ENCODE results near the gene PPIE. TPM values are rescaled to one million over a fixed set of nuclear protein-coding genes. Genes with fewer than 3 reads are reported as not detected.
"Not testable (repeated sequence)": the region's sequence is repeated elsewhere in the genome, so short reads cannot be mapped to it uniquely, and the experiment has no call there.

The PPIE gene
- total and polyA plus RNA-seq, 2 experiments from 2014 or later: 35.5 to 61.2 TPM

GRCh38 chr1:39779821-39780220 lies 41.1 kb downstream of the PPIE start:
- Histone ChIP-seq H2AFZ (no peak overlapping the region), H3K36me3 (replicated peaks; ENCODE audit: insufficient read depth, low read depth) (no peaks in the 10 kb centered on the region), H3K79me2 (no peaks in the 10 kb centered on the region), H3K4me3 (no peak overlapping the region), H3K4me2 (no peak overlapping the region), H3K9me2 (replicated peaks; ENCODE audit: insufficient read depth) (no peaks in the 10 kb centered on the region), H3K27me3 (peaks cover 4% of the 10 kb centered on the region), H3K9me3 (ENCODE audit: low read depth) (no peaks in the 10 kb centered on the region), H3K4me1 (ENCODE audit: insufficient read depth) (no peaks in the 10 kb centered on the region), H4K20me1 (ENCODE audit: insufficient read depth, poor library complexity, severe bottlenecking) (no peaks in the 10 kb centered on the region), H3K27ac (no peak overlapping the region)
- DNase-seq (ENCODE audit: low spot score): no peak
- 89% methylated on average over 5 of the region's 5 CpGs for WGBS (ENCODE audit: low lambda C conversion rate, missing lambda C conversion rate)
- no peak for TF ChIP-seq EZH2 (IDR thresholded peaks at IDR 0.05; ENCODE audit: borderline replicate concordance)
- TF ChIP-seq CTCF (IDR thresholded peaks at IDR 0.05; ENCODE audit: poor library complexity): no peak
- TF ChIP-seq EZH2phosphoT487 (IDR thresholded peaks at IDR 0.05; ENCODE audit: low read depth, severe bottlenecking, unreplicated experiment): no peak

DNA sequence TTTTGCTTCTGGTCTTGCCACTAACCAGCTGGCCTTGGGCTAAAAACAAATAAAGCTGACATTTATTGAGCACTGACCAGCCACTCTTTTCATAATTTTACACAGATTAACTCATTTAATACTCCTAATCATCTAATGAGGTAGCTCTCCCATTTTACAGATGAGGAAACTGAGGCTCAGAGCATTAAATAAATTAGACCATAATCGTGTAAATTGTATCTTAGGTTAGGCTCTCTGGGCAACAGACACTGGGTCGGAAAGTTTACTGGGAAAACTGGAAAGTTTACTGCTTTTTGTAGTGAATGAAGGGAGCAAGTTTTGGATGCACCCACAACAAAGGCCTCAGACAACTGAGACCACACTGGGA lies 42.6 kb downstream of the PPIE start:
- H3K27ac ChIP-seq: no peak overlapping the region
- no peak overlapping the region for H3K4me3 ChIP-seq
- H3K36me3 ChIP-seq (replicated peaks; ENCODE audit: insufficient read depth, low read depth): no peaks in the 10 kb centered on the region
- H3K27me3 ChIP-seq: peaks cover 4% of the 10 kb centered on the region
- DNase-seq (ENCODE audit: low spot score): no peak
- no peaks in the 10 kb centered on the region for H3K9me3 ChIP-seq (ENCODE audit: low read depth)
- H3K4me2 ChIP-seq: no peak overlapping the region
- no peak overlapping the region for H2AFZ ChIP-seq
- no peaks in the 10 kb centered on the region for H3K9me2 ChIP-seq (replicated peaks; ENCODE audit: insufficient read depth)
- no peaks in the 10 kb centered on the region for H3K4me1 ChIP-seq (ENCODE audit: insufficient read depth)
- no peaks in the 10 kb centered on the region for H4K20me1 ChIP-seq (ENCODE audit: insufficient read depth, poor library complexity, severe bottlenecking)
- WGBS (ENCODE audit: low lambda C conversion rate, missing lambda C conversion rate): 80% methylated on average over 2 of the region's 2 CpGs
- TF ChIP-seq EZH2 (IDR thresholded peaks at IDR 0.05; ENCODE audit: borderline replicate concordance) (no peak), EZH2phosphoT487 (IDR thresholded peaks at IDR 0.05; ENCODE audit: low read depth, severe bottlenecking, unreplicated experiment) (no peak), CTCF (IDR thresholded peaks at IDR 0.05; ENCODE audit: poor library complexity) (no peak)
- H3K79me2 ChIP-seq: no peaks in the 10 kb centered on the region

GRCh38 chr1:39782103-39782502 lies 43.4 kb downstream of the PPIE start:
- Histone ChIP-seq H3K27ac (no peak overlapping the region), H3K4me2 (no peak overlapping the region), H3K9me3 (ENCODE audit: low read depth) (no peaks in the 10 kb centered on the region), H3K79me2 (no peaks in the 10 kb centered on the region), H4K20me1 (ENCODE audit: insufficient read depth, poor library complexity, severe bottlenecking) (no peaks in the 10 kb centered on the region), H2AFZ (no peak overlapping the region), H3K4me3 (no peak overlapping the region), H3K9me2 (replicated peaks; ENCODE audit: insufficient read depth) (no peaks in the 10 kb centered on the region), H3K4me1 (ENCODE audit: insufficient read depth) (no peaks in the 10 kb centered on the region), H3K36me3 (replicated peaks; ENCODE audit: insufficient read depth, low read depth) (no peaks in the 10 kb centered on the region), H3K27me3 (peaks cover 4% of the 10 kb centered on the region)
- 92% methylated on average over 6 of the region's 6 CpGs for WGBS (ENCODE audit: low lambda C conversion rate, missing lambda C conversion rate)
- no peak for DNase-seq (ENCODE audit: low spot score)
- TF ChIP-seq EZH2phosphoT487 (IDR thresholded peaks at IDR 0.05; ENCODE audit: low read depth, severe bottlenecking, unreplicated experiment) (no peak), CTCF (IDR thresholded peaks at IDR 0.05; ENCODE audit: poor library complexity) (no peak), EZH2 (IDR thresholded peaks at IDR 0.05; ENCODE audit: borderline replicate concordance) (no peak)

GRCh38 chr1:39782685-39783084 lies 44.0 kb downstream of the PPIE start:
- not testable (repeated sequence) for H4K20me1 ChIP-seq (ENCODE audit: insufficient read depth, poor library complexity, severe bottlenecking); DNase-seq (ENCODE audit: low spot score); H3K4me3 ChIP-seq; H3K27me3 ChIP-seq; H3K9me3 ChIP-seq (ENCODE audit: low read depth); H3K4me2 ChIP-seq; H3K9me2 ChIP-seq (replicated peaks; ENCODE audit: insufficient read depth); H3K36me3 ChIP-seq (replicated peaks; ENCODE audit: insufficient read depth, low read depth); H3K79me2 ChIP-seq; H2AFZ ChIP-seq; H3K4me1 ChIP-seq (ENCODE audit: insufficient read depth); H3K27ac ChIP-seq
- 94% methylated on average over 10 of the region's 10 CpGs for WGBS (ENCODE audit: low lambda C conversion rate, missing lambda C conversion rate)

DNA sequence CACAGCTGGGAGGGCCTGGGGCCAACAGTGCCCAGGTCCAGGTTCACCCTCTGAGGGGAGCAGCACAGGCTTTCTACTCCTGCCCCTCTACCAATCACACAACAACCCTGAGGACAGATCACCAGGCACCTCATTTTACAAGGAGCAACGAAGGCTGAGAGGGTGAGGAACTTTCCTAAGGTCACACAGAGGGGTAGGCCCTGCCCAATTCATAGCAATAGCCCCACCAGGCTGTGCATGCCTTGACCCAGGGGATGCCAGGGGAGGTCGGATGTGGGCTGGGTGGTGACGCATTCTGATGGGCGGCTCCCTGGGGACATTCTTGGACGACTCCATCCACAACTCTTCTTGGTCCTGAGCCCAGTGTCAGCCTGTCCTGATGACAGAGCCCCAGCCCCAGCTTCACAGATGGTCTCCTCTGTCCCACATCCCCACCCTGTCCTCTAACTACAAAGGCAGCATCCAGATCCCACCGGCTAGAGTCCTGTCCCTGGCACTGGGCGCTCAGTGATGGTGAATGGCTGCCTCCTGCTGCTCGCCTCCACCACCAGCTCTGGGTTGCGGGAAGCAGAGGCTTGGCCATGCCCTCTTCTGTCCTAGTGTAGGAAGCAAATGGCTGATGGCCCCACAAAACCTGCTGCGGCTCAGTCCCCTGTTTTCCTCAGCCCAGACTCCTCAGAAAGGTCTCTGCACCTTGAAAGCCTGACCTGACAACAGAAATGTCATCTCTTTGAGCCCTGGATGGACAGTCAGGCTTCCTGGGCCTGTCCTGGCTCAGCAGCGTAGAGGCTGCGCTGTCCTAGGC lies 47.8 kb downstream of the PPIE start:
- H3K79me2 ChIP-seq; H3K27ac ChIP-seq; H3K36me3 ChIP-seq (replicated peaks; ENCODE audit: insufficient read depth, low read depth); H3K4me1 ChIP-seq (ENCODE audit: insufficient read depth); H3K4me3 ChIP-seq; H3K4me2 ChIP-seq; H3K9me3 ChIP-seq (ENCODE audit: low read depth); H4K20me1 ChIP-seq (ENCODE audit: insufficient read depth, poor library complexity, severe bottlenecking); DNase-seq (ENCODE audit: low spot score); H3K9me2 ChIP-seq (replicated peaks; ENCODE audit: insufficient read depth); H2AFZ ChIP-seq: not testable (repeated sequence)
- peaks cover 17% of the 10 kb centered on the region for H3K27me3 ChIP-seq
- WGBS (ENCODE audit: low lambda C conversion rate, missing lambda C conversion rate): 88% methylated on average over 10 of the region's 12 CpGs

DNA sequence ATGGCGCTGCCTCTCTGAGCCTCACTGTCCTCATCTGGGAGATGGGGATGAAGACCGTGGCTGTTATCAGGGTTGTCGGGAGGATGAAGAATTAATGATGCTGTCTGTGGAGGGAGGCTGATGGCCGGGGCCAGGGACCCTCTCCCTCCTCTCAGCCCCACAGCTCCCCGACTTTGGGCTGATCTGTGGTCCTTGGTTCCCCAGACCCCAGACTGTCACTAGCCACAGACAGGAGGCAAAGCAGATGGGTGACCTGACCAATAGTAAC lies 48.4 kb downstream of the PPIE start:
- not testable (repeated sequence) for H3K27ac ChIP-seq
- peaks cover 17% of the 10 kb centered on the region for H3K27me3 ChIP-seq

More for the DNA sequence above, 48.4 kb downstream of the PPIE start:
- H3K9me3 ChIP-seq (ENCODE audit: low read depth); H3K4me3 ChIP-seq; H4K20me1 ChIP-seq (ENCODE audit: insufficient read depth, poor library complexity, severe bottlenecking); DNase-seq (ENCODE audit: low spot score); H3K36me3 ChIP-seq (replicated peaks; ENCODE audit: insufficient read depth, low read depth); H2AFZ ChIP-seq; H3K79me2 ChIP-seq; H3K9me2 ChIP-seq (replicated peaks; ENCODE audit: insufficient read depth); H3K4me1 ChIP-seq (ENCODE audit: insufficient read depth): not testable (repeated sequence)
- 93% methylated on average over 5 of the region's 5 CpGs for WGBS (ENCODE audit: low lambda C conversion rate, missing lambda C conversion rate)
- peak overlapping the region; percentile 62 for H3K4me2 ChIP-seq
